ENCODE results near the gene CDC5L.

DNA sequence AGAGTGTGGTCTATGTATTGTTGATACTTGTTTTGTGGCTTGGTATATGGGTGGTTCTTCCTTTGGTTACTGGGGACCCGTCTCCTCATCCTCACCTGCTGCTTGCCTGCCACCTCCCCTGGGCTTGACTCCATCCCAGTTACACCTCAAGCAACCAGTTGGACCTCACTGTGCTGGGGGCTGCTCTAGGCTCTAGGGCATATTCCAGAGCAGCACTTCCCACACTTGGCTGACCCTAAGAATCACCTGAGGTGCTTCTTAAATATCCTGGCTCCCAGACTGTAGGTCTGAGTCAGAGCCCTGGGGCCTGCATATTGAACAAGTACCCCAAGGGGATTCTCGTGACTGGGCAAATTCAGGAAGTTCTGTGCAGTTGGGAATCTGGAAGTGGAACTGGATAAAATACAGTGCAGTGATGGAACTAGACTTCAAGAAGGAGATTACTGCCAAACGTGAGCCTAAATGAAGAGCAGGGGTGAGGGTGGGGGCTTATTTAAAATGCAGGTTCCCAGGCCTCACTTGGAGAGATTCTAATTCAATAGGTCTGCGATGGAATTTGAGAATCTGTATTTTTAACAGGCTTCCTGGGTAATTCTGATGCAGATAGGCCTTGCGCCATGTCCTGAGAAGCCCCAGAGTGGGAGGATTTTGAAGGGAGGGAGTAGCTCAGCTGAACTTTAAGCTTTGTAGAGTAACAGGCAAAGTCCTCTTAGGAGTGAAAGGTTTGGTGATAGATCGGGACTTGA is 37.4 kb upstream of the CDC5L start:
- TF ChIP-seq, protein P1, sequence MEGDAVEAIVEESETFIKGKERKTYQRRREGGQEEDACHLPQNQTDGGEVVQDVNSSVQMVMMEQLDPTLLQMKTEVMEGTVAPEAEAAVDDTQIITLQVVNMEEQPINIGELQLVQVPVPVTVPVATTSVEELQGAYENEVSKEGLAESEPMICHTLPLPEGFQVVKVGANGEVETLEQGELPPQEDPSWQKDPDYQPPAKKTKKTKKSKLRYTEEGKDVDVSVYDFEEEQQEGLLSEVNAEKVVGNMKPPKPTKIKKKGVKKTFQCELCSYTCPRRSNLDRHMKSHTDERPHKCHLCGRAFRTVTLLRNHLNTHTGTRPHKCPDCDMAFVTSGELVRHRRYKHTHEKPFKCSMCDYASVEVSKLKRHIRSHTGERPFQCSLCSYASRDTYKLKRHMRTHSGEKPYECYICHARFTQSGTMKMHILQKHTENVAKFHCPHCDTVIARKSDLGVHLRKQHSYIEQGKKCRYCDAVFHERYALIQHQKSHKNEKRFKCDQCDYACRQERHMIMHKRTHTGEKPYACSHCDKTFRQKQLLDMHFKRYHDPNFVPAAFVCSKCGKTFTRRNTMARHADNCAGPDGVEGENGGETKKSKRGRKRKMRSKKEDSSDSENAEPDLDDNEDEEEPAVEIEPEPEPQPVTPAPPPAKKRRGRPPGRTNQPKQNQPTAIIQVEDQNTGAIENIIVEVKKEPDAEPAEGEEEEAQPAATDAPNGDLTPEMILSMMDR (IDR thresholded peaks at IDR 0.05), result no peak
- TF ChIP-seq POLR2A (IDR thresholded peaks at IDR 0.05), result no peak

Data from lower leg skin (tissue), 3 donors.